K562 (cell line): ENCODE data around the gene GTPBP8. TPM values are rescaled to one million over a fixed set of nuclear protein-coding genes. Genes with fewer than 3 reads are reported as not detected.

ENCODE experiments used
- REST ChIP-seq, 2 experiments: fragments of 450-650 bp; formaldehyde crosslinking in 1 of 2; IDR thresholded peaks; 2 replicates each; pipeline versions ENCODE4 v1.4.0 to v1.6.1; 2014 to 2020; ENCODE audit warnings: mild to moderate bottlenecking in 2 of 2, borderline replicate concordance in 1 of 2, low read depth in 1 of 2
- TFE3 ChIP-seq: fragments of 450-650 bp; formaldehyde crosslinking; IDR thresholded peaks from 2 replicates; pipeline ENCODE4 v1.4.0; 2020; ENCODE audit warnings: mild to moderate bottlenecking, mixed read lengths
- polyA plus RNA-seq, 8 experiments: library from polyadenylated mRNA; depleted of rRNA in 4 of 8; stranded (reverse) in 5 of 8; unstranded in 3 of 8; fragments of >200 nt; fragmentation: Nextera tagmentation in 2 of 8; fragmentation: Illumina TruSeq in 1 of 8; extraction: Ambion mirVana in 2 of 8; extraction: Trizol in 1 of 8; gene quantifications; 2 replicates each; pipeline versions ENCODE4 v1.2.1 to v1.2.3, GENCODE V29; 2011 to 2014; ENCODE audit warnings: inconsistent platforms in 1 of 8, missing spikeins in 1 of 8
- total RNA-seq, 7 experiments: library from RNA; depleted of rRNA in 6 of 7; stranded (reverse); fragments of >200 nt in 6 of 7; fragmentation: Illumina TruSeq in 2 of 7; extraction: Trizol in 2 of 7; gene quantifications; 2 replicates each; pipeline versions ENCODE4 v1.2.1 to v1.2.3, GENCODE V29; 2011 to 2021; ENCODE audit warnings: low replicate concordance in 1 of 7
- TF ChIP-seq, protein P1 (sequence below), 2 experiments: fragments of 450-650 bp in 1 of 2; sonication (generic) in 1 of 2; formaldehyde crosslinking in 1 of 2; IDR thresholded peaks; 2 replicates each; pipeline versions ENCODE4 v1.7.1 to v1.9.0; 2016 to 2022; ENCODE audit warnings: inconsistent platforms in 1 of 2, mild to moderate bottlenecking in 1 of 2, missing genetic modification reagents in 1 of 2
- TF ChIP-seq, protein P2 (sequence below): fragments of 250-450 bp; sonication (Bioruptor Pico); IDR thresholded peaks from 2 replicates; pipeline ENCODE4 v1.4.0; 2020; ENCODE audit warnings: mild to moderate bottlenecking, moderate library complexity

Gene GTPBP8
- total and polyA plus RNA-seq, 9 of the 15 experiments (the other 6 are each of a cell fraction or from before 2014, with no cell fraction given), result 14.0 to 33.3 (median 20.8) TPM

GRCh38 chr3:112967425-112967824 is 23.4 kb upstream of the GTPBP8 start (continued):
- TF ChIP-seq, protein P1, sequence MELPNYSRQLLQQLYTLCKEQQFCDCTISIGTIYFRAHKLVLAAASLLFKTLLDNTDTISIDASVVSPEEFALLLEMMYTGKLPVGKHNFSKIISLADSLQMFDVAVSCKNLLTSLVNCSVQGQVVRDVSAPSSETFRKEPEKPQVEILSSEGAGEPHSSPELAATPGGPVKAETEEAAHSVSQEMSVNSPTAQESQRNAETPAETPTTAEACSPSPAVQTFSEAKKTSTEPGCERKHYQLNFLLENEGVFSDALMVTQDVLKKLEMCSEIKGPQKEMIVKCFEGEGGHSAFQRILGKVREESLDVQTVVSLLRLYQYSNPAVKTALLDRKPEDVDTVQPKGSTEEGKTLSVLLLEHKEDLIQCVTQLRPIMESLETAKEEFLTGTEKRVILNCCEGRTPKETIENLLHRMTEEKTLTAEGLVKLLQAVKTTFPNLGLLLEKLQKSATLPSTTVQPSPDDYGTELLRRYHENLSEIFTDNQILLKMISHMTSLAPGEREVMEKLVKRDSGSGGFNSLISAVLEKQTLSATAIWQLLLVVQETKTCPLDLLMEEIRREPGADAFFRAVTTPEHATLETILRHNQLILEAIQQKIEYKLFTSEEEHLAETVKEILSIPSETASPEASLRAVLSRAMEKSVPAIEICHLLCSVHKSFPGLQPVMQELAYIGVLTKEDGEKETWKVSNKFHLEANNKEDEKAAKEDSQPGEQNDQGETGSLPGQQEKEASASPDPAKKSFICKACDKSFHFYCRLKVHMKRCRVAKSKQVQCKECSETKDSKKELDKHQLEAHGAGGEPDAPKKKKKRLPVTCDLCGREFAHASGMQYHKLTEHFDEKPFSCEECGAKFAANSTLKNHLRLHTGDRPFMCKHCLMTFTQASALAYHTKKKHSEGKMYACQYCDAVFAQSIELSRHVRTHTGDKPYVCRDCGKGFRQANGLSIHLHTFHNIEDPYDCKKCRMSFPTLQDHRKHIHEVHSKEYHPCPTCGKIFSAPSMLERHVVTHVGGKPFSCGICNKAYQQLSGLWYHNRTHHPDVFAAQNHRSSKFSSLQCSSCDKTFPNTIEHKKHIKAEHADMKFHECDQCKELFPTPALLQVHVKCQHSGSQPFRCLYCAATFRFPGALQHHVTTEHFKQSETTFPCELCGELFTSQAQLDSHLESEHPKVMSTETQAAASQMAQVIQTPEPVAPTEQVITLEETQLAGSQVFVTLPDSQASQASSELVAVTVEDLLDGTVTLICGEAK (IDR thresholded peaks at IDR 0.05), result no peak
- TF ChIP-seq, protein P1 (CRISPR knock-in tag; IDR thresholded peaks at IDR 0.05), result no peak
- TF ChIP-seq, protein P2, sequence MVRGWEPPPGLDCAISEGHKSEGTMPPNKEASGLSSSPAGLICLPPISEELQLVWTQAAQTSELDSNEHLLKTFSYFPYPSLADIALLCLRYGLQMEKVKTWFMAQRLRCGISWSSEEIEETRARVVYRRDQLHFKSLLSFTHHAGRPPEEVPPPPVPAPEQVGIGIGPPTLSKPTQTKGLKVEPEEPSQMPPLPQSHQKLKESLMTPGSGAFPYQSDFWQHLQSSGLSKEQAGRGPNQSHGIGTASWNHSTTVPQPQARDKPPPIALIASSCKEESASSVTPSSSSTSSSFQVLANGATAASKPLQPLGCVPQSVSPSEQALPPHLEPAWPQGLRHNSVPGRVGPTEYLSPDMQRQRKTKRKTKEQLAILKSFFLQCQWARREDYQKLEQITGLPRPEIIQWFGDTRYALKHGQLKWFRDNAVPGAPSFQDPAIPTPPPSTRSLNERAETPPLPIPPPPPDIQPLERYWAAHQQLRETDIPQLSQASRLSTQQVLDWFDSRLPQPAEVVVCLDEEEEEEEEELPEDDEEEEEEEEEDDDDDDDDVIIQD (CRISPR knock-in tag), result no peak
- TF ChIP-seq TFE3 (CRISPR knock-in tag) (no peak), REST (IDR thresholded peaks at IDR 0.05; ENCODE audit: borderline replicate concordance) (no peak), REST (CRISPR knock-in tag; IDR thresholded peaks at IDR 0.05; ENCODE audit: low read depth) (no peak)
